ENCODE results near the gene TBC1D2.

- no peak for TF ChIP-seq SETDB1 (IDR thresholded peaks at IDR 0.05; ENCODE audit: insufficient read length, low read length)
- no peak for TF ChIP-seq ZNF274 (IDR thresholded peaks at IDR 0.05; ENCODE audit: low read length)
- no peak for TF ChIP-seq ZNF274 (tag by site-specific recombination; IDR thresholded peaks at IDR 0.05; ENCODE audit: borderline replicate concordance)
These were observed 87.2 kb downstream of the TBC1D2 start for GRCh38 chr9:98168153-98168780.
